K562 (cell line): ENCODE data around the gene CNPY3. TPM values are rescaled to one million over a fixed set of nuclear protein-coding genes. Genes with fewer than 3 reads are reported as not detected.

ENCODE experiments used
- ATF7 ChIP-seq: fragments of 450-650 bp; IDR thresholded peaks from 2 replicates; pipeline ENCODE4 v1.7.1; 2014; ENCODE audit warnings: mild to moderate bottlenecking, moderate library complexity
- GTF2F1 ChIP-seq: IDR thresholded peaks from 2 replicates; pipeline ENCODE4 v1.6.1; 2011; ENCODE audit warnings: low read depth, low read length, improper control_type of control experiment
- HBP1 ChIP-seq: fragments of 450-650 bp; formaldehyde crosslinking; IDR thresholded peaks from 2 replicates; pipeline ENCODE4 v1.4.0; 2022; ENCODE audit warnings: missing genetic modification characterization
- HMGN3 ChIP-seq: IDR thresholded peaks from 2 replicates; pipeline ENCODE4 v1.6.1; 2011; ENCODE audit warnings: borderline replicate concordance, low read depth, mild to moderate bottlenecking, mixed read lengths, low read length; ENCODE audit not compliant: insufficient read length; ENCODE audit errors: extremely low read depth
- MTA1 ChIP-seq: fragments of 450-650 bp; IDR thresholded peaks from 2 replicates; pipeline ENCODE4 v1.6.1; 2017; ENCODE audit warnings: borderline replicate concordance
- NBN ChIP-seq: fragments of 450-650 bp; IDR thresholded peaks from 2 replicates; pipeline ENCODE4 v1.6.1; 2016; ENCODE audit warnings: low read depth, mild to moderate bottlenecking
- NRF1 ChIP-seq, 2 experiments: fragments of 450-650 bp; IDR thresholded peaks in 1 of 2; conservative IDR thresholded peaks in 1 of 2; 2 replicates each; pipeline ENCODE4 v1.6.1; 2014; ENCODE audit warnings: mild to moderate bottlenecking in 2 of 2
- POLR2AphosphoS2 ChIP-seq: IDR thresholded peaks from 2 replicates; pipeline ENCODE4 v1.6.1; 2012; ENCODE audit warnings: low read length, improper control_type of control experiment
- RFX7 ChIP-seq: fragments of 250-450 bp; sonication (Bioruptor Pico); IDR thresholded peaks from 2 replicates; pipeline ENCODE4 v1.5.1; 2021; ENCODE audit warnings: mild to moderate bottlenecking
- RNF2 ChIP-seq: sonication (generic); IDR thresholded peaks from 2 replicates; pipeline ENCODE4 v1.6.1; 2016
- RUNX1 ChIP-seq: sonication (generic); IDR thresholded peaks from 2 replicates; pipeline ENCODE4 v1.6.1; 2016; ENCODE audit warnings: antibody characterized with exemption, low read depth
- SETDB1 ChIP-seq: IDR thresholded peaks from one replicate; pipeline ENCODE4 v1.6.1; 2012; ENCODE audit warnings: low read length, control low read depth, inconsistent platforms
- SRF ChIP-seq, 2 experiments: fragments of 250-450, 450-650 bp in 1 of 2; sonication (Bioruptor Pico) in 1 of 2; sonication (generic) in 1 of 2; formaldehyde crosslinking; IDR thresholded peaks; 2 replicates each; pipeline versions ENCODE4 v1.5.0 to v1.5.1; 2020 to 2022; ENCODE audit warnings: mild to moderate bottlenecking in 1 of 2, missing genetic modification reagents in 1 of 2
- SUPT5H ChIP-seq: fragments of 450-650 bp; IDR thresholded peaks from 2 replicates; pipeline ENCODE4 v1.6.1; 2016
- TCF7 ChIP-seq: sonication (generic); IDR thresholded peaks from 2 replicates; pipeline ENCODE4 v1.6.1; 2016; ENCODE audit warnings: antibody characterized with exemption, borderline replicate concordance
- ZBTB11 ChIP-seq, 3 experiments: fragments of 200-800 bp in 1 of 3; fragments of 250-450 bp in 1 of 3; fragments of 450-650 bp in 1 of 3; sonication (Bioruptor Pico) in 1 of 3; sonication (Bioruptor generic) in 1 of 3; formaldehyde crosslinking in 1 of 3; IDR thresholded peaks; 2 replicates each; pipeline versions ENCODE4 v1.6.1 to v1.8.0; 2016 to 2022; ENCODE audit warnings: mild to moderate bottlenecking in 2 of 3, missing genetic modification characterization in 2 of 3, missing compliant biosample characterization in 1 of 3, moderate library complexity in 1 of 3
- ZNF584 ChIP-seq: fragments of 200-800 bp; sonication (Bioruptor generic); IDR thresholded peaks from 2 replicates; pipeline ENCODE4 v1.6.1; 2016; ENCODE audit warnings: low read depth, mild to moderate bottlenecking, missing genetic modification characterization, missing compliant biosample characterization
- ZNF609 ChIP-seq: sonication (generic); formaldehyde crosslinking; IDR thresholded peaks from 2 replicates; pipeline ENCODE4 v1.8.1; 2023; ENCODE audit warnings: missing genetic modification reagents, mild to moderate bottlenecking, borderline replicate concordance
- ZNF668 ChIP-seq: fragments of 250-450 bp; sonication (Bioruptor Pico); IDR thresholded peaks from 2 replicates; pipeline ENCODE4 v1.8.0; 2022; ENCODE audit warnings: mild to moderate bottlenecking, inconsistent platforms
- polyA plus RNA-seq, 8 experiments: library from polyadenylated mRNA; depleted of rRNA in 4 of 8; stranded (reverse) in 5 of 8; unstranded in 3 of 8; fragments of >200 nt; fragmentation: Nextera tagmentation in 2 of 8; fragmentation: Illumina TruSeq in 1 of 8; extraction: Ambion mirVana in 2 of 8; extraction: Trizol in 1 of 8; gene quantifications; 2 replicates each; pipeline versions ENCODE4 v1.2.1 to v1.2.3, GENCODE V29; 2011 to 2014; ENCODE audit warnings: inconsistent platforms in 1 of 8, missing spikeins in 1 of 8
- total RNA-seq, 7 experiments: library from RNA; depleted of rRNA in 6 of 7; stranded (reverse); fragments of >200 nt in 6 of 7; fragmentation: Illumina TruSeq in 2 of 7; extraction: Trizol in 2 of 7; gene quantifications; 2 replicates each; pipeline versions ENCODE4 v1.2.1 to v1.2.3, GENCODE V29; 2011 to 2021; ENCODE audit warnings: low replicate concordance in 1 of 7

CNPY3 gene
- total and polyA plus RNA-seq, 9 of the 15 experiments (the other 6 are each of a cell fraction or from before 2014, with no cell fraction given): 2.4 to 37.4 (median 21.2) TPM

GRCh38 chr6:42978839-42979522, 49.7 kb downstream of the CNPY3 start, which contains the start of gene PEX6 (continued):
- no peak for TF ChIP-seq ZNF668 (CRISPR knock-in tag)
- TF ChIP-seq ZNF584 (CRISPR knock-in tag): peak; percentile 25; the same call in 1 of the 2 replicates
- peak; percentile 93 for TF ChIP-seq GTF2F1
- TF ChIP-seq RNF2: peak; percentile 61
- TF ChIP-seq TCF7: 0 out of 2 replicates have a peak, but pooled peaks have one; percentile 33
- no peak for TF ChIP-seq HBP1 (CRISPR knock-in tag)
- TF ChIP-seq POLR2AphosphoS2: peak; percentile 83; the same call in 1 of the 2 replicates
- peak; percentile 74 for TF ChIP-seq ATF7
- peak in 1 of 2 experiments; percentile 30; a peak in 1 of 4 replicates for TF ChIP-seq SRF (CRISPR knock-in tag; IDR thresholded peaks at IDR 0.05)
- peak; percentile 62 for TF ChIP-seq HMGN3
- TF ChIP-seq NRF1 (conservative IDR thresholded peaks at IDR 0.05 in 1 of 2, IDR thresholded peaks at IDR 0.05 in 1 of 2): peak; percentile 83 to 87
- TF ChIP-seq ZBTB11 (CRISPR knock-in tag; IDR thresholded peaks at IDR 0.05): peak in 2 of 3 experiments; percentile 61 to 91; a peak in 3 of 6 replicates
- TF ChIP-seq RUNX1: no peak
- peak; percentile 43; the same call in 1 of the 2 replicates for TF ChIP-seq ZNF609 (CRISPR knock-in tag)
- TF ChIP-seq SUPT5H: peak; percentile 94
- no peak for TF ChIP-seq SETDB1
- TF ChIP-seq RFX7 (CRISPR knock-in tag): no peak
- peak; percentile 90 for TF ChIP-seq NBN
- TF ChIP-seq MTA1: 0 out of 2 replicates have a peak, but pooled peaks have one; percentile 22
